HEK293T (cell line): Measurements from ENCODE around the gene UNC79.

ENCODE experiments used
- BHLHE40 ChIP-seq: fragments of 450-650 bp; IDR thresholded peaks from 2 replicates; pipeline ENCODE4 v1.6.1; 2016; ENCODE audit warnings: mild to moderate bottlenecking, moderate library complexity, borderline replicate concordance
- CTBP1 ChIP-seq: fragments of 450-650 bp; IDR thresholded peaks from 2 replicates; pipeline ENCODE4 v1.6.1; 2016; ENCODE audit warnings: borderline replicate concordance
- ELF4 ChIP-seq: fragments of 450-650 bp; IDR thresholded peaks from 2 replicates; pipeline ENCODE4 v1.6.1; 2017; ENCODE audit warnings: antibody characterized with exemption
- FOXA1 ChIP-seq: fragments of 450-650 bp; IDR thresholded peaks from 2 replicates; pipeline ENCODE4 v1.6.1; 2016; ENCODE audit warnings: mild to moderate bottlenecking
- FOXK2 ChIP-seq: fragments of 450-650 bp; IDR thresholded peaks from 2 replicates; pipeline ENCODE4 v1.6.1; 2016; ENCODE audit warnings: mild to moderate bottlenecking
- FOXM1 ChIP-seq: fragments of 450-650 bp; IDR thresholded peaks from 2 replicates; pipeline ENCODE4 v1.6.1; 2017; ENCODE audit warnings: mild to moderate bottlenecking, borderline replicate concordance
- HDGF ChIP-seq: fragments of 450-650 bp; IDR thresholded peaks from 2 replicates; pipeline ENCODE4 v1.6.1; 2017; ENCODE audit warnings: antibody characterized with exemption, borderline replicate concordance
- NFRKB ChIP-seq: fragments of 450-650 bp; IDR thresholded peaks from 2 replicates; pipeline ENCODE4 v1.6.1; 2016; ENCODE audit warnings: mild to moderate bottlenecking, moderate library complexity
- SUZ12 ChIP-seq: fragments of 450-650 bp; IDR thresholded peaks from 2 replicates; pipeline ENCODE4 v1.6.1; 2016; ENCODE audit warnings: mild to moderate bottlenecking

- TF ChIP-seq SUZ12 (no peak), NFRKB (no peak), ELF4 (no peak), FOXA1 (no peak), CTBP1 (no peak), HDGF (no peak), FOXK2 (no peak), BHLHE40 (no peak), FOXM1 (no peak)
Measured at GRCh38 chr14:93736378-93737014, 305.8 kb downstream of the UNC79 start.
